Stomach (tissue), 4 donors: ENCODE measurements around the gene MAP3K5.

Experiments used
- CTCF ChIP-seq, 7 experiments: fragments of 450-650 bp in 4 of 7; fragments of 200-600 bp in 3 of 7; sonication (generic) in 3 of 7; IDR thresholded peaks; one replicate each; pipeline ENCODE4 v1.5.1; 2016 to 2019; ENCODE audit warnings: antibody characterized with exemption in 7 of 7, control low read depth in 2 of 7, mild to moderate bottlenecking in 1 of 7
- EP300 ChIP-seq: sonication (generic); formaldehyde crosslinking; IDR thresholded peaks from one replicate; pipeline ENCODE4 v1.6.1; 2017; ENCODE audit warnings: antibody characterized with exemption
- POLR2A ChIP-seq, 4 donors: fragments of 450-650 bp; IDR thresholded peaks; one replicate each; pipeline ENCODE4 v1.6.1; 2016; ENCODE audit warnings: antibody characterized with exemption in 4 of 4, control low read depth in 2 of 4, mild to moderate bottlenecking in 1 of 4, moderate library complexity in 1 of 4

- TF ChIP-seq CTCF (IDR thresholded peaks at IDR 0.05): no peak
- TF ChIP-seq EP300: no peak
- TF ChIP-seq POLR2A (IDR thresholded peaks at IDR 0.05): no peak
Observed at GRCh38 chr6:136753624-136754023, 38.7 kb downstream of the MAP3K5 start.
